ENCODE measurements around the gene PDLIM4. TPM values are rescaled to one million over a fixed set of nuclear protein-coding genes. Genes with fewer than 3 reads are reported as not detected.

The PDLIM4 gene
- total and polyA plus RNA-seq, 8 donors: 0.83 to 10.7 (median 2.7) TPM

GRCh38 chr5:132253008-132253441 lies 4.5 kb upstream of the PDLIM4 start:
- no peaks in the 10 kb centered on the region for H3K27me3 ChIP-seq
- no peak overlapping the region for H3K27ac ChIP-seq
- ATAC-seq (no peak), DNase-seq (peak in 1 of 6 donors; percentile 10), FAIRE-seq (no peak)
- no peak overlapping the region for H3K4me3 ChIP-seq
- no peaks in the 10 kb centered on the region for H3K9me3 ChIP-seq
- no peak for TF ChIP-seq CTCF (IDR thresholded peaks at IDR 0.05)
- 74 to 76% methylated on average over 4 of the region's 4 CpGs for WGBS, 2 donors
- H3K36me3 ChIP-seq: no peaks in the 10 kb centered on the region
- H3K4me1 ChIP-seq: no peaks in the 10 kb centered on the region
- intact Hi-C loops (cut with DNase I): no loop called here

DNA sequence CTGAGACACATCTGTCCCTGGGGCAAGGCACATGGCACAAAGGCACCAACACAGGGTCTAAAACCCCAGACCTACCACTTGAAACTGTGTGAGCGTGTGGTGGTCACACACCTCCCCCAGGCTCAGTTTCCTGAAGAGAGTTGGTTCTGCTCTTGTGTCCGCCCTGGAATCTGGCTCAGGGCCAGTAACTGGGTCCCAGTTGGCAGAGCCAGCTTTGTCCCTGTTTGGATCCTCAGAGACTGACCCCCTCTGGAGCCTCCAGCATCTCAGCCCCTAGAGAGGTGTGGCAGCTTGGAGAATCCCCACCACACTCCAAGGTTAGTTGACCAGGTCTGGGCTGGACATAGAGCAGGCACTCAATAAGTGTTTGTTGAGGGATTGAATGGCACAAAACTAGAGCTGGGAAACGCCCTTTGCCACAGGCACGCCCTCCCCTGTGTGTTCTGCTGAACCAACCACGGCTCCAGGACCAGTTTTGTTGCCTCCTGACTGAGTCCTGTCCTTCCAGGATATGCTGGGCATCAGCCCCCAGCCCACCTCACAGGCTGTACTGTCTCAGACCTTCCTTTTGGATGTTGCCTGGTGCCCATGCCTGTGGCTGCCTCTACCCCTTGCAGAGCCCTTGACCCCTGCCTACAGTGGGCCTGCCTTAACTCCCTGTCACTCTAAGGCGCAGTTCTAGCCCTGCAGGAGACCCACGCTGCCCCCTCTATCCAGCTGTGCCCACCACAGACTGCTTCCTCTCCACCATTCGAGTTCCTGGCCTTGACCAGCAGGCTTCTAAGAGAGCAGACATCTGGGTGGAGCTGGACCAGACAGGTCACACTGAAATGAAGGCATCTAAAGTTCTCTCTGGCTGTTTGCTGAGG lies 3.8 kb upstream of the PDLIM4 start:
- Histone ChIP-seq H3K9me3 (no peaks in the 10 kb centered on the region), H3K4me3 (no peak overlapping the region), H3K36me3 (no peaks in the 10 kb centered on the region), H3K4me1 (no peaks in the 10 kb centered on the region), H3K27ac (no peak overlapping the region), H3K27me3 (no peaks in the 10 kb centered on the region)
- WGBS, 2 donors: 90 to 92% methylated on average over 8 of the region's 8 CpGs
- TF ChIP-seq CTCF (IDR thresholded peaks at IDR 0.05): no peak
- FAIRE-seq: no peak
- ATAC-seq: no peak
- intact Hi-C loops (cut with DNase I): no loop called here
- peak in 1 of 6 donors; percentile 13 for DNase-seq

DNA sequence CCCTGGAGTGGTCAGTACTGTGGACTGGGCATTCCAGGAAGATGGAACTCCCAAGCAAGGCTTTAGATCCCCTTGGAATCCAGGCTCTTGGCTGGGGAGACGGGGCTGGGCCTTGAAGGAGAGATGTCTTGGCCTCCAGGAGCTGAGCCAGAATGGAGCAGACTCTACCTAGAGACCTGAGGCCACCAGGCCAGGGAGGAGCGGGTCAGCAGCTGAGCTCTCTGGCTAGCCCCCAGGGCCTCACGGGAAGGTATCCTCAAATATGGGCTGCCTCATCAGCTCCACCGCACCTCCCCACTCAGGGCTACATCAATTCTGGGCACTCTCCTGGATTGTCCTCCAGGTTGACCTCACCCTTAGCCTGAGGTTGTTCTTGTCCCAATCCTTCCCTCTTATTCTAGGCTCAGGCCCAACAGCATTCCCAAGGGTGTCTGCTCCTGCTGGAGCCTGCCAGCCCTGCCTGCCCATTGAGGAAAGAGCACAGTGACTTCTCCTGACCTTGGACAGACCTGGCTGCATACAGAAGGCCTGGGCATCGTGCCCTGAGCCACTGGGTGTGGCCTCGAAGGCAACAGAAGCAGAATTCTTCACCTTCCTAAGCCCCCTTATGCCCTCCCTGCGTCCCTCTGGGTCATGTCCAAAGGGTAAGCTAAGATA lies 3.0 kb upstream of the PDLIM4 start:
- H3K27me3 ChIP-seq: no peaks in the 10 kb centered on the region
- DNase-seq (peak in 5 of 6 donors; percentile 65 to 84 (median 73)), ATAC-seq (peak; percentile 51 to 87 (median 82)), FAIRE-seq (no peak)
- H3K36me3 ChIP-seq: no peaks in the 10 kb centered on the region
- H3K27ac ChIP-seq: no peak overlapping the region
- no peak overlapping the region for H3K4me3 ChIP-seq
- 25 to 32% methylated on average over 7 of the region's 7 CpGs for whole genome bisulfite sequencing, 2 donors
- H3K4me1 ChIP-seq: no peaks in the 10 kb centered on the region
- intact Hi-C loops (cut with DNase I): no loop called here
- TF ChIP-seq CTCF (IDR thresholded peaks at IDR 0.05): no peak
- H3K9me3 ChIP-seq: no peaks in the 10 kb centered on the region

- H3K4me1 ChIP-seq: no peaks in the 10 kb centered on the region
- no peak for DNase-seq
- no peak for ATAC-seq
- no peak for FAIRE-seq
- no peaks in the 10 kb centered on the region for H3K9me3 ChIP-seq
- no peak overlapping the region for H3K4me3 ChIP-seq
- intact Hi-C loops (cut with DNase I): no loop called here
- H3K27me3 ChIP-seq: no peaks in the 10 kb centered on the region
- no peak overlapping the region for H3K27ac ChIP-seq
- 97 to 99% methylated on average over 4 of the region's 4 CpGs for WGBS, 2 donors
- no peaks in the 10 kb centered on the region for H3K36me3 ChIP-seq
- no peak for TF ChIP-seq CTCF (IDR thresholded peaks at IDR 0.05)
These were observed 1.3 kb upstream of the PDLIM4 start for GRCh38 chr5:132256086-132256782.

All from pancreas (tissue), 10 donors.